Gastroesophageal sphincter (tissue), 4 donors: ENCODE data around the gene RB1. TPM values are rescaled to one million over a fixed set of nuclear protein-coding genes. Genes with fewer than 3 reads are reported as not detected.

Experiments used
- ATAC-seq: fragments of 150-250 bp; one replicate; pipeline ENCODE4 v1.9.1; 2016; ENCODE audit warnings: mild to moderate bottlenecking, moderate library complexity
- H3K27ac ChIP-seq, 4 donors: fragments of 200-600 bp; sonication (generic) in 3 of 4; 1 replicate in 3 of 4; 2 replicates in 1 of 4; pipeline ENCODE4 v1.5.1; 2016 to 2019
- H3K27me3 ChIP-seq: fragments of 200-600 bp; sonication (generic); one replicate; pipeline ENCODE4 v1.5.1; 2019
- H3K36me3 ChIP-seq, 2 donors: fragments of 200-600 bp; sonication (generic); one replicate each; pipeline ENCODE4 v1.5.1; 2019; ENCODE audit warnings: control low read depth in 1 of 2
- H3K4me1 ChIP-seq, 3 donors: fragments of 200-600 bp; sonication (generic); 1 replicate in 2 of 3; 2 replicates in 1 of 3; pipeline ENCODE4 v1.5.1; 2016 to 2019; ENCODE audit warnings: control low read depth in 2 of 3
- H3K4me3 ChIP-seq, 2 donors: fragments of 200-600 bp; sonication (generic); one replicate each; pipeline ENCODE4 v1.5.1; 2019; ENCODE audit warnings: mild to moderate bottlenecking in 1 of 2, moderate library complexity in 1 of 2
- H3K9me3 ChIP-seq, 3 donors: fragments of 200-600 bp; sonication (generic); one replicate each; pipeline ENCODE4 v1.5.1; 2017 to 2019; ENCODE audit warnings: control low read depth in 2 of 3
- CTCF ChIP-seq, 4 experiments: fragments of 200-600 bp in 2 of 4; fragments of 450-650 bp in 2 of 4; sonication (generic) in 1 of 4; IDR thresholded peaks; one replicate each; pipeline ENCODE4 v1.5.1; 2017 to 2019; ENCODE audit warnings: antibody characterized with exemption in 4 of 4, mild to moderate bottlenecking in 2 of 4, moderate library complexity in 2 of 4
- EP300 ChIP-seq: sonication (generic); formaldehyde crosslinking; IDR thresholded peaks from one replicate; pipeline ENCODE4 v1.6.1; 2017; ENCODE audit warnings: antibody characterized with exemption, mild to moderate bottlenecking
- POLR2A ChIP-seq, 2 donors: fragments of 450-650 bp; IDR thresholded peaks; one replicate each; pipeline ENCODE4 v1.6.1; 2017; ENCODE audit warnings: antibody characterized with exemption in 2 of 2, mild to moderate bottlenecking in 2 of 2, moderate library complexity in 1 of 2
- POLR2AphosphoS5 ChIP-seq: sonication (generic); formaldehyde crosslinking; IDR thresholded peaks from one replicate; pipeline ENCODE4 v1.6.1; 2017; ENCODE audit warnings: antibody characterized with exemption
- WGBS, 2 donors: methylation state at CpG; one replicate each; pipeline ENCODE4 v1.1.5; 2018; ENCODE audit warnings: low coverage in 1 of 2; 5-methylcytosine and 5-hydroxymethylcytosine counted together
- total RNA-seq, 4 donors: library from RNA; depleted of rRNA; stranded (reverse); fragments of >200 nt; gene quantifications; one replicate each; pipeline ENCODE4 v1.1.0, GENCODE V29; 2016

Gene RB1
- total RNA-seq, 4 donors from 2014 or later: 26.5 to 37.2 (median 29.4) TPM

- no peak overlapping the region for H3K27ac ChIP-seq
- no peak for TF ChIP-seq POLR2AphosphoS5
- TF ChIP-seq POLR2A (IDR thresholded peaks at IDR 0.05): no peak
- no peak for TF ChIP-seq EP300
- no peak for TF ChIP-seq CTCF (IDR thresholded peaks at IDR 0.05)
- no peak overlapping the region for H3K4me3 ChIP-seq
- no peaks in the 10 kb centered on the region for H3K27me3 ChIP-seq
- H3K4me1 ChIP-seq: no peaks in the 10 kb centered on the region
- no peak for ATAC-seq
- WGBS, 2 donors: 80 to 100% methylated on average over 1 of the region's 1 CpG
- no peaks in the 10 kb centered on the region for H3K36me3 ChIP-seq
- no peaks in the 10 kb centered on the region for H3K9me3 ChIP-seq
Observed at GRCh38 chr13:48295271-48295670, 8.3 kb upstream of the RB1 start.

GRCh38 chr13:48296528-48296927 lies 7.0 kb upstream of the RB1 start:
- Histone ChIP-seq H3K36me3 (no peaks in the 10 kb centered on the region), H3K9me3 (no peaks in the 10 kb centered on the region), H3K4me3 (no peak overlapping the region), H3K27me3 (no peaks in the 10 kb centered on the region), H3K4me1 (no peaks in the 10 kb centered on the region), H3K27ac (no peak overlapping the region)
- TF ChIP-seq POLR2A (IDR thresholded peaks at IDR 0.05): no peak
- no peak for TF ChIP-seq POLR2AphosphoS5
- TF ChIP-seq EP300: no peak
- TF ChIP-seq CTCF (IDR thresholded peaks at IDR 0.05): no peak
- WGBS, 2 donors: 67% methylated on average over 2 of the region's 2 CpGs; no CpG with 5 or more reads in 1 of the 2 donors
- ATAC-seq: no peak

- H3K4me3 ChIP-seq: no peak overlapping the region
- H3K4me1 ChIP-seq: peaks cover 0 to under 1% (median 0%) of the 10 kb centered on the region in 3 donors
- no peaks in the 10 kb centered on the region for H3K27me3 ChIP-seq
- WGBS, 2 donors: 73 to 100% methylated on average over 1 to 4 of the region's 4 CpGs
- H3K9me3 ChIP-seq: no peaks in the 10 kb centered on the region
- no peak for ATAC-seq
- TF ChIP-seq CTCF (IDR thresholded peaks at IDR 0.05) (no peak), POLR2AphosphoS5 (no peak), POLR2A (IDR thresholded peaks at IDR 0.05) (no peak), EP300 (no peak)
- H3K36me3 ChIP-seq: no peaks in the 10 kb centered on the region
- H3K27ac ChIP-seq: no peak overlapping the region
Observed at GRCh38 chr13:48297131-48297786, 6.3 kb upstream of the RB1 start.

- Histone ChIP-seq H3K27me3 (no peaks in the 10 kb centered on the region), H3K9me3 (no peaks in the 10 kb centered on the region), H3K4me3 (no peak overlapping the region), H3K27ac (no peak overlapping the region), H3K36me3 (no peaks in the 10 kb centered on the region), H3K4me1 (peaks cover 0 to 7% (median 0%) of the 10 kb centered on the region in 3 donors)
- no peak for TF ChIP-seq EP300
- TF ChIP-seq CTCF (IDR thresholded peaks at IDR 0.05): no peak
- WGBS, 2 donors: 81% methylated on average over 2 of the region's 2 CpGs; no CpG with 5 or more reads in 1 of the 2 donors
- ATAC-seq: no peak
Observed at GRCh38 chr13:48299591-48299990, 4.0 kb upstream of the RB1 start.

GRCh38 chr13:48302871-48303358 lies 636 bp upstream of the RB1 start:
- 17 to 21% methylated on average over 7 to 9 of the region's 12 CpGs for WGBS, 2 donors
- H3K36me3 ChIP-seq: peaks cover 0 to 6% of the 10 kb centered on the region in 2 donors
- no peaks in the 10 kb centered on the region for H3K9me3 ChIP-seq
- H3K27ac ChIP-seq: peak overlapping the region; percentile 88 to 99 (median 98)
- H3K27me3 ChIP-seq: no peaks in the 10 kb centered on the region
- TF ChIP-seq POLR2AphosphoS5: no peak
- TF ChIP-seq POLR2A (IDR thresholded peaks at IDR 0.05): no peak
- no peak for TF ChIP-seq CTCF (IDR thresholded peaks at IDR 0.05)
- no peak for TF ChIP-seq EP300
- peaks cover 7 to 33% (median 12%) of the 10 kb centered on the region in 3 donors for H3K4me1 ChIP-seq
- peak overlapping the region; percentile 78 to 80 for H3K4me3 ChIP-seq
- ATAC-seq: no peak
